HL-60 (cell line): Measurements from ENCODE around the gene COX14.
A peak's percentile ranks its signal among the peaks of the same experiment; 100 is the strongest.

Source experiments
- POLR2AphosphoS5 ChIP-seq: IDR thresholded peaks from 2 replicates; pipeline ENCODE4 v1.6.1; 2012; ENCODE audit warnings: low read depth
- TF ChIP-seq, protein P1 (sequence below): IDR thresholded peaks from one replicate; pipeline ENCODE4 v1.5.1; 2011; ENCODE audit warnings: low read length, control low read depth, inconsistent platforms; ENCODE audit not compliant: insufficient read depth
- TF ChIP-seq, protein P2 (sequence below): IDR thresholded peaks from 2 replicates; pipeline ENCODE4 v1.6.1; 2012; ENCODE audit warnings: low read depth; ENCODE audit not compliant: insufficient replicate concordance

DNA sequence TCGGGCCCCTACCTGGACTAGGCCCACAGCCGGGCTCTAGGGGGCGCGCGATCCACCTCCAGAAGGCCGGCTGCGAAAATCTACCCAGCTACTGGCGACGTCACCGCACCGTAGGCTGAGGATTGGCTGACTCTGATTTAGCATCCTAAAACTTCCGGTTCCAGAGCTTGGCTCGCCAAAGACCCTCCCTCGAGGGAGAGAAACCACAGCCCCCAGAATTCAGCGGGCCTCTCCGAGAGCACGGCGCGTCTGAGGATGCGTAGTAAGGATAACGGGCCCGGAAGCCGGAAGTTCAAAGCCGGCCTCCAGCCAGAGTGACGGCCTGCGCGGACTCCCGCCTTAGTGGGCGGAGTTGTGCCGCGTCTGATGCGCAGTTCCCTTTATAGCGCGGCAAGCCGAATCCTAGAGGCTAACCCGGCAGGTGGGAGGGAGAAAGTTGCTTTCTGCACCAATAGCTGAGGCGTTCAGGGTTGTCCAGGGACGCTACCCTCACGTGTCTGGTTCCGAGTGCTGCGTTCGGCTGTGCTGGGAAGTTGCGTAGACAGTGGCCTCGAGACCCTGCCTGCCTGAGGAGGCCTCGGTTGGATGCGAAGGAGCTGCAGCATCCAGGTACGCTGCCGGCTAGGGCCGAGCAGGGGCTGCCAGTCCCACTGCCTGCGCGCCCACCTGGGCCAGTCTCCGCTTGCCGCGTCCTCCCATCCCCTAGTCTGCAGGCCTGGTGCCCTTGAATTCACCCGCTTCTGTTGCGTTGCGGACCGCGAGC lies at the start of gene COX14:
- TF ChIP-seq, protein P1, sequence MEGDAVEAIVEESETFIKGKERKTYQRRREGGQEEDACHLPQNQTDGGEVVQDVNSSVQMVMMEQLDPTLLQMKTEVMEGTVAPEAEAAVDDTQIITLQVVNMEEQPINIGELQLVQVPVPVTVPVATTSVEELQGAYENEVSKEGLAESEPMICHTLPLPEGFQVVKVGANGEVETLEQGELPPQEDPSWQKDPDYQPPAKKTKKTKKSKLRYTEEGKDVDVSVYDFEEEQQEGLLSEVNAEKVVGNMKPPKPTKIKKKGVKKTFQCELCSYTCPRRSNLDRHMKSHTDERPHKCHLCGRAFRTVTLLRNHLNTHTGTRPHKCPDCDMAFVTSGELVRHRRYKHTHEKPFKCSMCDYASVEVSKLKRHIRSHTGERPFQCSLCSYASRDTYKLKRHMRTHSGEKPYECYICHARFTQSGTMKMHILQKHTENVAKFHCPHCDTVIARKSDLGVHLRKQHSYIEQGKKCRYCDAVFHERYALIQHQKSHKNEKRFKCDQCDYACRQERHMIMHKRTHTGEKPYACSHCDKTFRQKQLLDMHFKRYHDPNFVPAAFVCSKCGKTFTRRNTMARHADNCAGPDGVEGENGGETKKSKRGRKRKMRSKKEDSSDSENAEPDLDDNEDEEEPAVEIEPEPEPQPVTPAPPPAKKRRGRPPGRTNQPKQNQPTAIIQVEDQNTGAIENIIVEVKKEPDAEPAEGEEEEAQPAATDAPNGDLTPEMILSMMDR: peak; percentile 70
- peak; percentile 96 for TF ChIP-seq POLR2AphosphoS5
- TF ChIP-seq, protein P2, sequence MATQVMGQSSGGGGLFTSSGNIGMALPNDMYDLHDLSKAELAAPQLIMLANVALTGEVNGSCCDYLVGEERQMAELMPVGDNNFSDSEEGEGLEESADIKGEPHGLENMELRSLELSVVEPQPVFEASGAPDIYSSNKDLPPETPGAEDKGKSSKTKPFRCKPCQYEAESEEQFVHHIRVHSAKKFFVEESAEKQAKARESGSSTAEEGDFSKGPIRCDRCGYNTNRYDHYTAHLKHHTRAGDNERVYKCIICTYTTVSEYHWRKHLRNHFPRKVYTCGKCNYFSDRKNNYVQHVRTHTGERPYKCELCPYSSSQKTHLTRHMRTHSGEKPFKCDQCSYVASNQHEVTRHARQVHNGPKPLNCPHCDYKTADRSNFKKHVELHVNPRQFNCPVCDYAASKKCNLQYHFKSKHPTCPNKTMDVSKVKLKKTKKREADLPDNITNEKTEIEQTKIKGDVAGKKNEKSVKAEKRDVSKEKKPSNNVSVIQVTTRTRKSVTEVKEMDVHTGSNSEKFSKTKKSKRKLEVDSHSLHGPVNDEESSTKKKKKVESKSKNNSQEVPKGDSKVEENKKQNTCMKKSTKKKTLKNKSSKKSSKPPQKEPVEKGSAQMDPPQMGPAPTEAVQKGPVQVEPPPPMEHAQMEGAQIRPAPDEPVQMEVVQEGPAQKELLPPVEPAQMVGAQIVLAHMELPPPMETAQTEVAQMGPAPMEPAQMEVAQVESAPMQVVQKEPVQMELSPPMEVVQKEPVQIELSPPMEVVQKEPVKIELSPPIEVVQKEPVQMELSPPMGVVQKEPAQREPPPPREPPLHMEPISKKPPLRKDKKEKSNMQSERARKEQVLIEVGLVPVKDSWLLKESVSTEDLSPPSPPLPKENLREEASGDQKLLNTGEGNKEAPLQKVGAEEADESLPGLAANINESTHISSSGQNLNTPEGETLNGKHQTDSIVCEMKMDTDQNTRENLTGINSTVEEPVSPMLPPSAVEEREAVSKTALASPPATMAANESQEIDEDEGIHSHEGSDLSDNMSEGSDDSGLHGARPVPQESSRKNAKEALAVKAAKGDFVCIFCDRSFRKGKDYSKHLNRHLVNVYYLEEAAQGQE: peak; percentile 68
